Hematopoietic multipotent progenitor cell treated with erythropoietin and hydrocortisone succinate and interleukin-3 and kit ligand, for 6 days (in vitro differentiated cells): ENCODE data around the gene SPATA12.

Experiments
- DNase-seq: peaks from one replicate; pipeline ENCODE4 v3.0.0-alpha.2; 2015

SPATA12 gene

GRCh38 chr3:57085211-57085610, 24.7 kb downstream of the SPATA12 start:
- DNase-seq: no peak

- no peak for DNase-seq
Observed at GRCh38 chr3:57086201-57086600, 25.7 kb downstream of the SPATA12 start.

- DNase-seq: no peak
Observed at GRCh38 chr3:57087361-57088092, 27.1 kb downstream of the SPATA12 start.

- DNase-seq: no peak
Observed at GRCh38 chr3:57088503-57088902, 28.0 kb downstream of the SPATA12 start.

GRCh38 chr3:57089043-57089442, 28.6 kb downstream of the SPATA12 start:
- no peak for DNase-seq

GRCh38 chr3:57091521-57092273, 31.2 kb downstream of the SPATA12 start:
- DNase-seq: no peak

- no peak for DNase-seq
Observed at GRCh38 chr3:57093489-57093888, 33.0 kb downstream of the SPATA12 start.

GRCh38 chr3:57093971-57094535, 33.6 kb downstream of the SPATA12 start:
- no peak for DNase-seq

GRCh38 chr3:57094575-57094974, 34.1 kb downstream of the SPATA12 start:
- no peak for DNase-seq

- no peak for DNase-seq
Observed at GRCh38 chr3:57095363-57095762, 34.9 kb downstream of the SPATA12 start.

GRCh38 chr3:57097536-57097935, 37.1 kb downstream of the SPATA12 start:
- DNase-seq: no peak

- DNase-seq: no peak
Observed at GRCh38 chr3:57098418-57099310, 38.2 kb downstream of the SPATA12 start.

- peak; percentile 92 for DNase-seq
Observed at GRCh38 chr3:57100046-57100695, 39.7 kb downstream of the SPATA12 start.

GRCh38 chr3:57105585-57105984, 45.1 kb downstream of the SPATA12 start:
- DNase-seq: no peak

- DNase-seq: no peak
Observed at GRCh38 chr3:57108684-57109083, 48.2 kb downstream of the SPATA12 start.

- no peak for DNase-seq
Observed at GRCh38 chr3:57109437-57110199, 49.2 kb downstream of the SPATA12 start.

GRCh38 chr3:57110214-57110613, 49.8 kb downstream of the SPATA12 start:
- no peak for DNase-seq

- no peak for DNase-seq
Observed at GRCh38 chr3:57110798-57111197, 50.3 kb downstream of the SPATA12 start.

GRCh38 chr3:57112206-57112605, 51.7 kb downstream of the SPATA12 start:
- peak; percentile 41 for DNase-seq

GRCh38 chr3:57116501-57116900, 56.0 kb downstream of the SPATA12 start:
- DNase-seq: no peak

GRCh38 chr3:57118254-57118653, 57.8 kb downstream of the SPATA12 start:
- DNase-seq: no peak

- no peak for DNase-seq
Observed at GRCh38 chr3:57120040-57120439, 59.6 kb downstream of the SPATA12 start.
